ENCODE data around the gene LGALS1.
"Not testable (repeated sequence)": the region's sequence is repeated elsewhere in the genome, so short reads cannot be mapped to it uniquely, and the experiment has no call there.

The LGALS1 gene

GRCh38 chr22:37639771-37640590, 35.5 kb upstream of the LGALS1 start:
- no peak for DNase-seq

DNA sequence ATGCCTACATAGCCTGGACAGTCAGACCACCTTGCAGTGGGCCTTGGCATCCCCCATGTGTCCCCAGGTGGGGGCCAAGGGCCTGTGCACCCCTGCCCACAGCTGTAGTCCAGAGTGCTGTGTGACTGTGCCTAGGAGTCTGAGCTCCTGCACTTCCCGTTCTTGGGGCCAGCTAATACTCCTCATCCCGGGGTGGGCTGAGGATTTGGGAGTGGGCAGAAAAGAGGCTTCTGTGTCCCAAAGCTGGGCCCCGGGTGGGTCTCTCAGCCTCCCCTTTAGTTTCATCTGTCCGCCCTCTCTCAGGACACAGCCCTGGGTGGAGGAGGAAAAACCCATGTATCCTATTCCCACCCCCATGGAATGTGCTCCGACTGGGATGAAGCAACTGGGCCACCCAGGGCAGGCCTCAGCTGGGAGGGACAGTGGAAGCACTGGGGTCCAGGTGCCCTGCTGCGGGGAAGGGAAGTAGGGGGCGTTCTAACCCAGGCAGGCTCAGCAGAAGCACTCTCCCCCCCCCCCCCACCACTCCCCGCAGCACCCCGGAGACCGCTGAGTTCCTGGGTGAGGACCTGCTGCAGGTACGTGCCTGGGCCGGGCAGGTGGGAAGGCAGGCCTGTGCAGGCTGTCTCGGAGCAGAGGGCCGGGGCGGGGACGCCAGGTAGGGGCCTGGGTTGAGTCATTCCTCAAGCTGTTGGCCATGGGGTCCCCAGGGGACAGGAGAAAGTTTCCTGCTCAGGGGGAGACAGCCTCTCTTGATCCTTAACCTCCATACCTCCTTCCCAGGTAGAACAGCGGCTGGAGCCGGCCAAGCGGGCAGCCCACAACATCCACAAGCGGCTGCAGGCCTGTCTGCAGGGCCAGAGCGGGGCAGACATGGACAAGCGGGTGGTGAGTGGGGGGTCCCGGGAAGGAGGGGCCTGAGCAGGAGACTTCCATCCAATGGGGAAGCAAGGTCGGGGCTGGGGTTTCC, 34.6 kb upstream of the LGALS1 start:
- no peak for DNase-seq

GRCh38 chr22:37641561-37641949, 33.9 kb upstream of the LGALS1 start:
- DNase-seq: no peak

- peak; percentile 47 to 84 for DNase-seq
These were observed 32.1 kb upstream of the LGALS1 start for GRCh38 chr22:37643225-37643847.

DNA sequence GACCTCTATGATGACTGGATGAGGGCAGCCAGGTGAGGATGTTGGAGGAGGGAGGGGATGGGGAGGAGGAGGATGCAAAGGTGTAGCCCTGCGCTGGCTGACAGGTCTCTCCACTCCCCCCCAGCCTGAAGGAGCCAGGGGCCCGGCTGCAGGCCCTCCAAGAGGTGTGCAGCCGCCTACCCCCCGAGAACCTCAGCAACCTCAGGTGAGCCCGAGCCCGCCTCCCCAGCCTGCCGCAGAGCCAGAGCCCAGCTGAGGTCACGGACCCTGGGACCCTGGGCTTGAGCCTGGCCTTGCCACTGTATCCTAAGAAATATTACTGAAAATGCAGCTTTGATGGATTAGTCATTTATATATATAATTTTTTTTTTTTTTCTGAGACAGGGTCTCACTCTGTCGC, 28.1 kb upstream of the LGALS1 start:
- no peak for DNase-seq

GRCh38 chr22:37647928-37648327, 27.5 kb upstream of the LGALS1 start:
- DNase-seq: no peak

DNA sequence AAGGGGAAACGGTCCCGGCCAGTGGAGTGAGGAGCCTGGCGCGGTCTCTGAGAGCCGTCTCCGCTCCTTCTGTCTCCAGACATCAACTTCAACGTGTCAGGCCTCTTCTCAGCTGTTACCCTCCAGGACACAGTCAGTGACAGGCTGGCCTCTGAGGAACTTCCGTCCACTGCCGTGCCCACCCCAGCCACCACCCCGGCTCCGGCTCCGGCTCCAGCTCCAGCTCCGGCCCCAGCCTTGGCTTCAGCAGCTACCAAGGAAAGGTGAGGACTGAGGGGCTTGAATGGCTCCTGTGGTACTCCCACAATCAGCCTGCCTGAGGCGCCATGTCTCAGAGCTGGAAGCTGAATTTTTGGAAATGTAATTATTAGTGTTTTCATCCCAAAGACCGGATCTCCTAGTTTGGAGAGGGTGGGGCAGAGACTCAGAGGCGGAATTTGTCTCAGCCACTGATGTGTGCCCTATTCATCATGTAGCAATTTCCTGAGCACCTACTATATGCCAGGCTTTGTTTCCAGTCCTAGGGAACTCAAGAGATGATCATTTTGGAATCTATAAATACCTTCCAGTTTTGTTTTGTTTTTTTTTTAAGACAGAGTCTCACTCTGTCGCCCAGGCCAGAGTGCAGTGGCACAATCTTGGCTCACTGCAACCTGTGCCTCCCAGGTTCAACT, 24.8 kb upstream of the LGALS1 start:
- no peak for DNase-seq

GRCh38 chr22:37654563-37655251, 20.7 kb upstream of the LGALS1 start:
- DNase-seq: no peak

DNA sequence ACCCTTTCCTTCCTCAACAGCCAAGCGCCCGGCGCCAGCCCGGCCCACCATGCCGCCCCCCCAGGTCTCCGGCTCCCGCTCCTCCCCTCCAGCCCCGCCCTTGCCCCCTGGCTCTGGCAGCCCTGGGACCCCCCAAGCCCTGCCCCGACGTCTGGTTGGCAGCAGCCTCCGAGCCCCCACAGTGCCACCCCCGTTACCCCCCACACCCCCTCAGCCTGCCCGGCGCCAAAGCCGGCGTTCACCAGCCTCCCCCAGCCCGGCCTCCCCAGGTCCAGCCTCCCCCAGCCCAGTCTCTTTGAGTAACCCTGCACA, 20.2 kb upstream of the LGALS1 start:
- DNase-seq: no peak

GRCh38 chr22:37656583-37656982, 18.9 kb upstream of the LGALS1 start:
- not testable (repeated sequence) for DNase-seq

GRCh38 chr22:37657590-37658132, 17.8 kb upstream of the LGALS1 start:
- no peak for DNase-seq

DNA sequence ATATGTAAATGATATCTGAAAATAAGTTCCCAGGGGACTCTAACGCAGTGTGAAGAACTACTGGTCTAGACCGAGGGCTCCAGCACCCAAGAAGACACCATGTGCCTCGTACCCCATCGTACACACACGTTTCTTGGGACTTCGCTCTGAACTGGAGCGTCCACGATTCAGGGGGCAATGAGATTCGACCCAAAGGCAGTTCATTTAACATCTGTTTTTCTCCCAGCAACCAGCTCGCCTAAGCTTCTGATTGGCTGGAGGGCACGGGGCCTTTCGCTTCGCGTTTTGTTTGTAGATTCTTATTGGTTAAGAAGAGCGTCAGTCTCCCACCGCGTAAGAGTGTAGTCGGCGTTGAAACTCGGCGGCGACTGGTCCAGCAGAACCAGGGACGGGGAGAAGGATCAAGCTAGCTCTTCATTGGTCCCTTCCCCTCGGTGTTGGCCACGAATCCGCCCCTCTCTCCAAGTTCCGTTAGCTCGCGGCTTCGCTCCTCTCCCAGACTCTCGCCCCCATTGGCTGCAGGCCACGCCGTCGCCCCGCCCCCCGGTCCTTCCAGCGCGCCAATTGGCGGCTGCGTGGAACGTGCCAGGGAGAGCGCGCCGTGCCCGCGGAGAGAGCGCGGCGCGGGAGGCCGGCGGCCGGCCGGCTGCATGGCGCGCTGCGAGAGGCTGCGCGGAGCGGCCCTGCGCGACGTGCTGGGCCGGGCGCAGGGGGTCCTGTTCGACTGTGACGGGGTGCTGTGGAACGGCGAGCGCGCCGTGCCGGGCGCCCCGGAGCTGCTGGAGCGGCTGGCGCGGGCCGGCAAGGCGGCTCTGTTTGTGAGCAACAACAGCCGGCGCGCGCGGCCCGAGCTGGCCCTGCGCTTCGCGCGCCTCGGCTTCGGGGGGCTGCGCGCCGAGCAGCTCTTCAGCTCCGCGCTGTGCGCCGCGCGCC, 17.0 kb upstream of the LGALS1 start, which contains the start of gene PDXP:
Gene PDXP (plus strand): TSS at position 591 of the 933 bp plus-strand sequence. CDS start 60 bp downstream, at position 651.
- peak; percentile 99 for DNase-seq

GRCh38 chr22:37659066-37659896, 16.2 kb upstream of the LGALS1 start:
- no peak for DNase-seq

- DNase-seq: no peak
These were observed 15.3 kb upstream of the LGALS1 start for GRCh38 chr22:37659897-37660708.

GRCh38 chr22:37660709-37661045, 14.8 kb upstream of the LGALS1 start:
- DNase-seq: no peak

DNA sequence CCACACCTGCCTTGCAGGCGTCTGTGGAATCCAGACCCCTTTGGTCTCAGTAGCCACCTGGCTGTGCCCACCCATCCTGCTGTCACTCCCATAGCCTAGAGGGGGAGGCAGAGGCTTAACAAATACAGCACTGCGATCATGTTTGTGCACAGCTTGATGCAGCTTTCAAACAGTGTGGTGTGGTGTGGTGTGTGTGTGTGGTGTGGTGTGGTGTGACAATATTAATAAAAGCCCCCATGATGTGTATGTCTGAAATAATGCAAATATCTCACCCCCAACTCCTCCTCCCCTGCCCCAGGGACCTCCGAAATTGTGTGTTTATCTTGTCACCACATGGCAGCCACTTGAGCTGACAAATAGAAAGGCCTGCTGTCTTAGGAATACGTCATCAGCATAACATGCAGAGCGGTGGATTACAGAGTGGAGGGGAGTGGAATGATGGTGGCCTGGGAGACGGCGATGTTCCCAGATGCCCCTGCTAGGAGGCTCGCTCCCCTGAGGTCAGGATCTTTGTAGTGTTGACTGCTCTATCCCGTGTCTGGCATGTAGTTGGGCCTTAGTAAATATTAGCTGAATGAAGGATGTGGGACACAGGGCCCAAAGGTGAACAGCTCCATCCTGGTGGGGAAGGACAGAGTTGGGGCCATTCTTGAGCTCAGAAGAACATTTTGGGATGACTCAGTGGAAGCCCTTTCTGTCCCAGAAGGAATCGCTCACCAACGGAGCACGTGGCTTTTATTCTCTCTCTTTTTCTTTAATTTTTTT, 14.1 kb upstream of the LGALS1 start:
- DNase-seq: peak in 1 of 2 experiments; percentile 50

- DNase-seq: no peak
These were observed 13.4 kb upstream of the LGALS1 start for GRCh38 chr22:37662039-37662438.

DNA sequence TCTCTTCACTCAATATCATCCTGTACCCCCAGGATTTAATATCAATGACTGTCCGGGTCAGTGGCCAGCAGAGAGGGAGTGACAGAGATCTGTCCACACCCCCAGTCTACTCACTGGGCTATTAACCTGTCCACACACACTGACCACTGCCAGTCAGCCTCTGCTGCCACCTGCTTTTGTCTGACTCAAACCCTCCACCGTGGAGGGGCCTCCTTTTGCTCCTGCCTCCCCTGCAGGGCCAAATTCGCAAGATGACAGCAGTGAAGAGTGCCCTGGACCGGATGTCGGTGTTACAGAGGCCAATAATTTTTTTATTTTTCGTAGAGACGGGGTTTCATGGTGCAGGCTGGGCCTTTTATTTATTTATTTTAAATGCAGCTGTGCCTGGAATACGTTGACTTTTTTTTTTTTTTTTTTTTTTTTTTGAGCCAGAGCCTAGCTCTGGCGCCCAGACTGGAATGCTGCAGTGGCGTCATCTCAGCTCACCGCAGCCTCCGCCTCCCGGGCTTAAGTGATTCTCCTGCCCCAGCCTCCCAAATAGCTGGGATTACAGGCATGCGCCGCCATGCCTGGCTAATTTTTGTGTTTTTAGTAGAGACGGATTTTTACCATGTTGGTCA, 11.8 kb upstream of the LGALS1 start:
- DNase-seq: no peak
